GM19324 (cell line): ENCODE data around the gene SLC17A7.
A peak's percentile ranks its signal among the peaks of the same experiment; 100 is the strongest.
"Not testable (repeated sequence)": the region's sequence is repeated elsewhere in the genome, so short reads cannot be mapped to it uniquely, and the experiment has no call there.

Experiments
- ATAC-seq: cut with Tn5 transposase; IDR thresholded peaks from one replicate; pipeline ENCODE4 v1.9.1; 2021; ENCODE audit warnings: mild to moderate bottlenecking, moderate library complexity; ENCODE audit not compliant: unreplicated experiment, low FRiP score

SLC17A7 gene

DNA sequence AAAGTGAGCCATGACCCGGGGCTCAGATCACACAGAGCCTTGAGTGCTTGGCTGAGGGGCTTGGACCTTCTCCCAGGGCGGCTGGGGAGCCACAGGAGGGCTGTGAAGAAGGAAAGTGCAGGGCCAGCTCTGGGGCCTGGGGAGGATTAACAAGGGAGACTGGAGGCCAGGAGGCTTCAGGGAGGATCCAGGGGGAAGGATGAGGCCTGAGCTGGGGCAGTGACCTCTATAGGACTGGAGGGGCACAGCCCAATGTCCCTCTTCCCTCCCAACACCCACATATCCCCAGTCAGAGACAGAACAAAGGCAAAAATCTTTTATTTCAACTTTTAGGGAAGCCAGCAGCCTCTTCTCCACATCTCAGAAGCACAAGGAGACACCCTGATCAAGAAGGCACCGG is 4.7 kb upstream of the SLC17A7 start:
- no peak for ATAC-seq

DNA sequence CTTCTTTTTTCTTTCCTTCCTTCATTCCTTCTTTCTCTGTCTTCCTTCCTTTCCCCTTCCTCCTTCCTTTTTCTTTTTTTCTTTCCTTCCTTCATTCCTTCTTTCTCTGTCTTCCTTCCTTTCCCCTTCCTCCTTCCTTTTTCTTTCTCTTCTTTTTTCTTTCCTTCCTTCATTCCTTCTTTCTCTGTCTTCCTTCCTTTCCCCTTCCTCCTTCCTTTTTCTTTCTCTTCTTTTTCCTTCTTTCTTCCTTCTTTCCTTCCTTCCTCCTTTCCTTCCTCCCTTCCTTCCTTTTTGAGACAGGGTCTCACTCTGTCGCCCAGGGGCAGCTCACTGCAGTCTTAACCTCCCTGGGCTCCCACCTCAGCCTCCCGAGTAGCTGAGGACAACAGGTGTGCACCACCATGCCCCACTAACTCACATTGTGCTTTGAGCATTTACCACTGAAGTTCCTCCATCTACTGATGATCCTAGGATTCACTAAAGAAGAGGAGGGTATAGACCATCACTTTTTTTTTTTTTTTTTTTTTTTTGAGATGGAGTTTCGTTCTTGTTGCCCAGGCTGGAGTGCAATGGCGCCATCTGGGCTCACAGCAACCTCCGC is 2.9 kb upstream of the SLC17A7 start:
- not testable (repeated sequence) for ATAC-seq

DNA sequence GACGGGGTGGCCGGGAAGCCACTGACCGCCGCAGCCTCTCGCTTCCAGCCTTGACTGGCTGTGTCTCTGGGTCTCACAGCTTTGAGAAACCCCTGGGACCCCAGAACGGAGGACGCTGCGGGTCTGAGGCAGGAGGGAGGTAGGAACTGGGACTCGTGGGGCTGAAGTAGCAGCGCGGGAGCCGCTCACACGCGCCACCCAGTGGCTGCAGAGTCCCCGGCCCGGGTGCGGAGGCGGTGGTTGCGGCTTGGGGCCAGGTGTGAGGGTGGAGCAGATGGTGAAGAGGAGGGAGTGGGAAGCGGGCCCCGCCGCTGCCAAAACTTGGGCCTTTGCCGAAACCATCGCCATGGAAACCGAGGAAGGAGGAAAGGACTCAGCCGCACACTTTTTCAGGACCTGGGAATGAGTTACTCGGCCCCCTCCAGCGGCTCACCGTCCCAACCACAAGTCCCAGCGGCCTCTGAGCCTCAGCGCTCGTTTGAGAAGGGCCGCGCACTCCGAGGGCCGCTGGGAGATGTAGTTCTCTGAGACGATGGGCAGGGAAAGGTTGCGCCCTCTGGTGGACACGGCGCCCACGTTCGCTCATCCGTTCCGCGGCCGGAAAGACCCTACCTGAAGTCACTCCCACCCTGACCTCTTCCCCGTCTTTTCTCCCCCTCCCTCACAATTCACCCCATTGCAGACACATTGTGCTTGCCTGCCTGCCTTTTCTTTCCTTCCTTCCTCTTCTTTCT is 2.2 kb upstream of the SLC17A7 start:
- peak; percentile 84 for ATAC-seq

DNA sequence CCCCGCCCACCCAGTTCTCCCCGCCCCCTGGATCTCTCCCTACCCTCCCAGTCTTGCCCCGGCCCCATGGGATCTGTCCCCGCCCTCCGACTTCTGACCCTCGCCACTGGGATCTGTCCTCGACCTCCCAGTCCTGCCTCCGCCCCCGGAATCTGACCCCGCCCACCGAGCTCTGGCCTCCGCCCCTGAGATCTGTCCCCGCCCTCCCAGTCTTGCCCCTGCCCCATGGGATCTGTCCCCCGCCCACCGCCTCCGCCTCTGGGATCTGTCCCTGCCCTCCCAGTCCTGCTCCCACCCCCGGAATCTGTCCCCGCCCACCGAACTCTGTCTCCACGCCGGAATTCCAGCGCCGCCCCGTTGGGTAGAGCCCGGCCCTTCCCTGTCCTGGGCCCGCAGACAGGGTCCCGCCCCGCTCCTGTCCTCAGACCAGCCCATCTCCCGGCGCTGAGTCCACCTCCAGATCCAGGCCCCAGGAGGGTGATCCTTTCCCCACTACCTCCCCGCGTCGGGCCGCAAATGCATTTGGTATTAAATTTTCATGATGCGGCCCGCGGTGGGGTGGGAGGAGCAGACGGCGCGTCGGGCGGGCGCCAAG is 1.5 kb upstream of the SLC17A7 start:
- ATAC-seq, result no peak

DNA sequence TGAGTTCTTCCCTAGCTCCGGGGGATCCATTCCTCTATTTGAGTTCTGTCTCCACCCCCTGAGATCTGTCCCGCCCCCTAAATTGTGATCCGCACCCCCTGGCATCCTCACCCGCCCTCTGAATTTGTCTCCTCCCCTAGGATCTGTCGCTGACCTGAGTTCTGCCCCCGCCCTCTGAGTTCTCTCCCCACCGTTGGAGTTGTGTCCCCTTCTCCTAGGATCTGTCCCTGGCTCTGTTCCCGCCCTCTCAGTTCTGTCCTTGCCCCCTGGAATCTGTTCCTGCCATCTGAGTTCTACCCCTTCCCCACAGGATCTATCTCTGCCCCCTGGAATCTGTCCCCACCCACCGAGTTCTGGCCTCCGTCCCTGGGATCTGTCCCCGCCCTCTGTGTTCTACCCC is 1.0 kb upstream of the SLC17A7 start:
- ATAC-seq, result no peak

DNA sequence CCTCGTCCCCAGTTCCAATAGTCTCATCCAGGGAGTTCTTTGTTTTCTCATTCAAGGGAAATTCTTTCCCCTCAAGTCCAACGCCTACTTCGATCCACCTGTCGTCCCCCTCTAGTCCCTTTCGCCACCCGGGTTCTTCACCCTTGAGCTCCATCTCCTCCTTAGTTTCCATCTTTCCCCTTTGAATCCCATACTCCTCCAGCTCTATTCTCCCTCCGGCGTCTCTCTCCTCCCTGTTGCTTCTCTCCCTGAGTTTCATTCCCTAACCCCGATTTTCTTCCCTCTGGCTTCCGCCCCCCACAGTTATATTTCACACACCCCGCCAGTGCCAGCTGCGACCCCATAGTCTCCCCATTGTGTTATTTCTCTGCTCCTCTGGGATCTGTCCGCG is 628 bp upstream of the SLC17A7 start:
- no peak for ATAC-seq

DNA sequence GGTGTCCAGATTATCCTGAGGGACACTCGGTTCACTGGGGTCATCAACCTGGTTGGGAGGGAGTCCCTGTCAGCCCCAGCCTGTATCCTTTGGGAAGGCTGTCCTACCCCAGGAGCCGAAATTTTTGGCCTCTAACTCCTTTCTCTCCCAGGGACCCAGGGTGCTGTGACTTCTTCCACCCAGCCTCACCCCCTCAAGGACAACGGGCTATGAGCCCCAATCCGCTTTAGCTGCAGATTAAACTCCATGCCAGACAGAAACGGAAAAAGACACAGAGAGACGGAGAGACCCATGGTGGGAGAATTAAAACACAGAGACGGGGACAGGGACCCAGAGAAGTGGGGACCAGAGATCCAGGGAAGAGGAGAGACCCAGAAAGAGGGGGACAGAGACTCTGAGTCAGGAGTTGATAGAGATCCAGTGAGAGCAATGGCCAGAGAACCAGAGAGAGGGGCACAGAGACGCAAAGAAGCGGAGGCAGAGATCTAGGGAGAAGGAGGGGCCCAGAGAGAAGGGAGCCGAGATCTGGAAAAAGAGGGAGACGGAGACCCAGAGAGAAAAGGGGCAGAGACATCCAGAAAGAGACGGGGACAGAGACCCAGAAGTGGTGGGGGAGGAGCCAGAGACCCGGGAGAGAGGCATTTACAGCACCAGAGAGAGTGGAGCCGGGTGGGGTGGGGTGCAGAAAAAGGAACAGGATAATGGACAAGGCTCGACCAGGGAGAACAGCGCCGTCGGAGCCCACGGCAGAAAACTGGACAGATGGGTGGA is 703 bp downstream of the SLC17A7 start:
- ATAC-seq, result no peak

DNA sequence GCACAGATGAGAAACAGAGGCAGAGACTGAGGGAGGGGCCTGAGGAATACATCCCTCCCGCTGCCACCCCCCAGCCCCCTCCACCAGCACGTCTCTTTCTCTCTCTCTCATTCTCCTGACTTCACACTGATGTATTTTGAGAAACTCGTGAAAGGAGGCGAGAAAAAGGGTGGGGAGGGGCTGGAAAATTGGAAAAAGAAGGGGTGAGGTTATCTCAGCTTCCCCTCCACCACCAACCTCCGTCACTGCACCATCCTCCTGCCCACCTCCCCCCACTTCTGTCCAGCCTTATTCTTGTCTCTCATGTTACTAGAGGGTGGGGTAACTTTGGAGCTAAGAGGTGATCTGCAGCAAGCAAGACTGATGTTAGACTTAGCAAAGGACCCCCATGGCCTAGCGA is 1.5 kb downstream of the SLC17A7 start:
- no peak for ATAC-seq

DNA sequence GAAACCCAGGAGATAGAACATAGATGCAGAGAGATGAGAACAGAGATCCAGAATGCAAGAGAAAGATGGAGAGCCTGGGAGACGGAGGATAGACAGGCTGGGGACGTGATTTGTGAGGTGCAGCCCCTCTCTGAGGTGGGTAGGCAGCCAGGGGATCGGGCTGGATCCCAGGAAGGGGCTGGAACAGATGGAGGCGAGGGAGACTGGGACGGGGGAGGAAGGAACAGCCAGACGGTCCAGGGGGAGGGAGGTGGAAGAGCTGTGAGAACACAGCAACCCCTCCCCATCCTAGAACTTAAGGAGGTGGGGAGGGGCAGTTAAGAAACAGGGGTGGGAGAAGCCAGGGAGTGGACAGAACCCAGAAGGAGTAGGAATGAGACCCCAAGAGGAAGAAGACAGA is 3.1 kb downstream of the SLC17A7 start:
- ATAC-seq, result no peak

DNA sequence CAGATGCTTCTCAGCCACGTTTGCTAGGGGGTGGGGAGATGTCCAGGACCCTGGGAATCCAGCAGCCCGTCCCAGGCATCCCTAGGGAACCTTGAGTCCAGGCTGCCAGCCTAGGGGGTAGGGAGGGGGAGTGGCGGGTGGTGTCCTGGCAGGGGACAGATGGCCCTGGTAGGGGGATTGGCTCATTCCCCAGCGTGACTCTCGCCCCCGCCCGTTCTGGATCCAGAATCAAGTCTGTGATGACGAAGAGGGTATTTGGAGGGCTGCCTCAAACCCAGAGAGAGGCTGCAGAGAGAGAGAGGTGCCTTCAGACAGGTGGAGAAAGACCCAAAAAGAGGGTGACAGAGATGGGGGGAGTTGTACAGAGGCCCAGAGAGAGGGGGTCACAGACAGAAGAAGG is 4.1 kb downstream of the SLC17A7 start:
- ATAC-seq, result no peak

DNA sequence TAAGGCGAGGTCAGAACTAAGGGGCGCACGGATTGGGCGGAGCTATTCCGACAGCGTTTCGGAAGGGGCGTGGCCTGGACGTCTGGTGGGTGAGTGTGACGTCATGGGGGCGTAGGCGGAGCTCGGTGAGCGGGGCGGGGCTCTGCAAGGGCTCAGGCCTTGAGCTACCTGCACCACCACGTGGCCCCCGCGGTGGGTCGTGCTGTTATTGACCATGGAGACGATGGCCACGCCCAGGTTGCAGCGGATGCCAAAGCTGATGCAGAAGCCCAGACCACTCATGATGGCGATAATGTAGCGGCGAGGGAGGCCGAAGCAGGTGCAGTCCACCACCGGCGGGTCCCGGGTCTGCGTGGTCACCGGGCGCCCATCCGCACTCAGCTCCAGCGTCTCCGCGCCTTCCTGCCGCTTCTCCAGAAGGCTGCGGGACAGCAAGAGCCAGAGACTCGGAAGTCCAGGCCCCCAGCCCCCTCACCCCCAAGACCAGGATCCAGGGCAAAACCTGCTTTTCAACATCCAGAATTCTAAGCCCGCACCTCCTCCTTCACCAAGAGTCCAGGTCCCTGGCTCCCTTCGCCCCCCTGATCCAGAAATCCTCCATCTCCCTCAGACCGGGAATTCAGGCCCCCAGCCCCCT is 4.8 kb downstream of the SLC17A7 start:
- no peak for ATAC-seq

DNA sequence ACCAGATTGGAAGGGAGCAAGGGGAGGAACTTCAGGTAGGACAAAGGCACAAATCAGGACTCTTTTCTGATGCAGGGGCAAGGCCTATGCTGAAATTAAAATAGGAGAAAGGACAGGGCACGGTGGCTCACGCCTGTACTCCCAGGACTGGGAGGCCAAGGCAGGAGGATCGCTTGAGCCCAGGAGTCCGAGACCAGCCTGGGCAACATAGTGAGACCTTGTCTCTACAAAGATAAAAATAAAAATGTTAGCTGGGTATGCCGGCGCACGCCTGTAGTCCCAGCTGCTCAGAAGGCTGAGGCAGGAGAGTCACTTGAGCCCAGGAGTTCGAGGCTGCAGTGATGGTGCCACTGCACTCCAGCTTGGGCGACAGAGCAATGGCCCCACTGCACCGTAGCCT is 5.7 kb downstream of the SLC17A7 start:
- no peak for ATAC-seq

DNA sequence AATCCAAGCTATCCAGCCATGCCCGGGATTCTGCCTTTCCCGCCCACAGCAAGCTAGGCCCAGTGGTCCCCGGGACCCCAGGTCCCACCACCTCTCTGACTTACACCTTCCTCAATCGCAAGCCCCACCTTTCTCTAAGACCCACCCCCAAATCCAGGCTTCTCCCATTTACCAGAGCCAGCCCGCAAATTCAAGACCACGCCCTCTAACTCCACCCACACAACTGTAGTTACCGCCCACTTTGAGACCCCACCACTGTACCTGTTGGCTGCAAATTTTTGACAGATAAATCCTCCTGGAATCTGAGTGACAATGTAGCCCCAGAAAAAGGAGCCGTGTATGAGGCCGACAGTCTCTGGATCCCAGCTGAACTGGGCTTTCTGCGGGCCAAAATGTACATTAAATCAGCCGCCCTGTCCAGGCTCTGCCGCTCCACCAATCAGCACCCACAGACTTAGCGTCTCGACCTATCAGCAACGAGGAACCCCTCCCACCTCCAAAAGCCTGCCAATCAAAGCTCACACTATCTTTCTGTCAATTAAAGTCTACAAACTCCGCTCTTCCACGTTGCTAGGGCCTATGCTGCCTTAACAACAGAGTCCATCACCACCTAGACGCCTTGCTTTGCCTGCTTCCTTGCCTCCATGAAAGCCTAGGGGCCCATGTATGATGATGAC is 6.3 kb downstream of the SLC17A7 start:
- no peak for ATAC-seq

DNA sequence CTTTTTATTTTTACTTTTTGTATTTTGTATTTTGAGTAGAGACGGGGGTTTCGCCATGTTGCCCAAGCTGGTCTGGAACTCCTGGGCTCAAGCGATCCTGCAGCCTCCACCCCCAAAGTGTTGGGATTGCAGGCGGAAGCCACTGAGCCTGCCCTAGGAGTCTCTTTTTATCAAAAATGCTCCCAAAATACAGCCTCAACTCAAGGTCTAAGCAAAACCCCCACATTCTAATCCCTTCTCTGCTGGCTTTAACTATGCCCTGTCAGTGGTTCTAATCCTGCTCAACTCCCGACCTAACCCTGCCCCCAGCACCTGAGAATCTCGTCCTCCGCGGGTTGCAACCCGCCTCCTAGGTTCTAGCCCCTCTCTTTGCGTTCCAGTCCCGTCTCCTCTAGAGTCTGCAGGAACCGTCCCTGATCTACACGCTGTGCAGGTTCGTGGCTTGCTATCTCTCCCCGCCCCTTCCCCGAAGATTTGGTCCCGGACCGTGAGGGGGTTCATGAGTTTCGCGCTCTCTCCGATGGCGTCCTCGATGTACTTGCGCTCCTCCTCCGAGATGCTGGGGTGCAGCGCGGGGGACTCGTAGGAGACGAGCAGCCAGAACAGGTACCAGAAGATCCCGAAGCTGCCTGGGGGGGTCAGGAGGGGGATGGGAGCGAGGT is 8.0 kb downstream of the SLC17A7 start:
- no peak for ATAC-seq

DNA sequence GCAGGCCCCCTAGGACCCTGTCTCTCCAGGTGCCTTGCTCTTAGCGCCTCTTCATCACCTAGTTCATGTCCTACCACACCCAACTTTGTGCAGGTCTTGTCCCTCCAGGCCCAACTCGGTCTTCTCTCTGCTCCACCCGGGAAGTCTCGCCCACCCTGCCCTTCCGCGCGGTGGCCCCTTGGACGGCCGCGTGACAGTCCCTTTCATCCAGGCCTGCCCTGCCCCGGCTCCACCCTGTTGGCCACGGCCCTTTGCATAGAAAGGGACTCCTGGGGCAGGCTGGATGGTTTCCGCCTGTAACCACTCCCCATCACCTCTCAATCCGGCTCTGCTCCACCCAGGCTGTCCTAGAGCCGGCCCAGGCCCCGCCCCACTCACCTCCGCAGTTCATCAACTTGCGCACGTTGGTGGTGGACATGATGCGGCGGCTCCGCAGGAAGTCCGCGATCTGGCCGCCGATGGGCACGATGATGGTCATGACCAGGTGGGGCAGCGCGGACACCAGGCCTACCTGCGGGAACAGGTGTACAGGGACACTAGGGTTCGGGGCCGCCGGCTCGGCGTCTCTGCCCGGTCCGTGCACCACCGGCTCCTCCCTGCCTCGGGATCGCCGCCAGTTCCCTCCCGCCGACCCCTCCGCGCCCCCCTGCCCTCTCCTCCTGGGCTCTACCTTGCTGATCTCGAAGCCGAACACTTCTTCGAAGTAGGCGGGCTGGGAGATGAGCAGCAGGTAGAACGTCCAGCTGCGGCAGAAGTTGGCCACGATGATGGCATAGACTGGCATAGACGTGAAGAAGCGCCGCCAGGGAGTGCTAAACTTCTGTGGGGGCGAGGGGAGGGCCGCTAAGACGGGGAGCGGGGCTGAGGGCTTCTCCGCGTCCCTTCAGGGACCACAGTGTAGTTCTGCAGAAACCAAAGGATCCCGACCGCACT is 8.9 kb downstream of the SLC17A7 start:
- ATAC-seq, result no peak

DNA sequence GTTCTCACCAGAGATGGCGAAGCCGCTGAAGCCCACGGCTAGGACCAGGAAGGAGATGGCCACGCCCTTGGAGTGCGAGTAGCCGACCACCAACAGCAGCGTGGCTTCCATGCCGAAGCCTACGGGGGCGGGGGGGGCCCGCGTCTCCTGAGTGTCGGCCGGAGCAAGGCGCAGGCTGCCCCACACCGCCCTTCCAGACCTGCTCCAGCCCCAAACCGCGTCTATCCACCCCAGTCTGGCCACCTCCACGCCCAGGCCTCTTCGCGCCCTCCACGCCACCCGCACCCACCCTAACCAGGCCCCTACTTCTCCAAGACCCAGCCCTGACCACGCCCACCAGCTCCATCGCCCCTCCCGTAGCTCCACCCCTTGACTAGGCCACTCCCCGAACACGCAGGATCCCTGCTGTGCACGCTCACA is 10.0 kb downstream of the SLC17A7 start:
- no peak for ATAC-seq

DNA sequence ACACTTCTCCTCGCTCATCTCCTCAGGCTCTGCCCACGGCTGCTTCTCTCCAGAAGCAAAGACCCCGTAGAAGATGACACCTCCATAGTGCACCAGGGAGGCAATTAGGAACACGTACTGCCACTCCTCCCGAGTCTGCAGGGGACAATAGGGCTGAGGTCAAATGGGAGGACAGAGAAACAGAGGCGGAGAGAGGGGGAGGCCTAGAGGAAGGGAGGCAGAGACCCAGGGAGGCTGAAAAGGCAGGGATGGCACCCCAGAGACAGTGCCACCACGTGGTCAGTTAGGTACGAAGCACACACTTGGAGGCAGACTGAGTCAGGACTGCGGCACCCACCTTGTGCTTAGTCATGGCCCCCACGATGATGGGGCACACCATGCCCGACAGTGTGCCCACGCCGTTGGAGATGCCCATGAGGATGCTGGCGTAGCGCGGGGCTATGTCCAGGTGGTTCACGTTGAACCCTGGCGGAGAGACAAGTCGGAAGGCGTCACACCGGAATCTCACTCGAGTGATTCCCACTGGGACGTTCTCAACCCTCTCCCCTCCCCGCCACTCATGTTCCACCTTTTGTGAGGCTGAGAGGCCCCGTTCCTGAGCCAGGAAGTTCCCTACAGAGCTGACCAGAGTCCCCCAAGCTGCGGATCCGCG is 10.5 kb downstream of the SLC17A7 start:
- ATAC-seq, result no peak

DNA sequence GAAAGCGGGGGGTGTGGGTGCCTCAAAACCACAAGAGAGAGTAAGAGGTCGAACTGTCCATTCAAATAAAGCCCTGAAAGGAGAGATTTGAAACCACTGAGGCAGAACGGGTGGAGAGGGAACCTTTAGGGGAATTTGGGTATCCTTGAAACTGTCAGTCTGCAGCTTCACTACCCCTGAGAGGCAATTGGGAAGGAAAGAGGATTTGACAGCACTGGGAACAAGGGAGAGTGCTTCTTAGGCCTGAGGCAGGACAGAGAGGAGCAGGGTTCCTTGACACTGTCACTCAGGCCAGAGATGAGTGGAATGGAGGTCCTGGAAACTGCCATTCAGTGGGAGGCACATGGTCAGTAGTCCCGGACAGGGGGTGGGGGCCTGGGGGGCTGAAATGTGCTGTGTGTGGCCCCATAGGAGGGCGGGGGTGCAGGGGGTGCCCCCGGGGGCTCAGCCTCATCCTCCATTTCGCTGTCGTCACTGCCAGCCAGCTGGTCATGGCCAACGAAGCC is 11.1 kb downstream of the SLC17A7 start:
- no peak for ATAC-seq
